Osteocyte (in vitro differentiated cells): Measurements from ENCODE around the gene NYAP2. TPM values are rescaled to one million over a fixed set of nuclear protein-coding genes. Genes with fewer than 3 reads are reported as not detected.

Experiments used
- DNase-seq: peaks from one replicate; pipeline ENCODE4 v3.0.0; 2021; ENCODE audit warnings: mixed read lengths; ENCODE audit not compliant: unreplicated experiment; ENCODE audit errors: extremely low spot score
- H3K27ac Mint-ChIP-seq: one replicate; pipeline ENCODE4 v1.8.0; 2021; ENCODE audit warnings: mild to moderate bottlenecking, mixed read lengths; ENCODE audit not compliant: unreplicated experiment
- H3K27me3 Mint-ChIP-seq: one replicate; pipeline ENCODE4 v1.8.0; 2021; ENCODE audit warnings: mixed read lengths; ENCODE audit not compliant: unreplicated experiment
- H3K36me3 Mint-ChIP-seq: one replicate; pipeline ENCODE4 v1.8.0; 2021; ENCODE audit warnings: mixed read lengths; ENCODE audit not compliant: unreplicated experiment
- H3K4me1 Mint-ChIP-seq: one replicate; pipeline ENCODE4 v1.8.0; 2021; ENCODE audit warnings: mixed read lengths; ENCODE audit not compliant: unreplicated experiment
- H3K4me3 Mint-ChIP-seq: one replicate; pipeline ENCODE4 v1.8.0; 2021; ENCODE audit warnings: mild to moderate bottlenecking, moderate library complexity, mixed read lengths; ENCODE audit not compliant: unreplicated experiment
- H3K9me3 Mint-ChIP-seq: one replicate; pipeline ENCODE4 v1.8.0; 2021; ENCODE audit warnings: mixed read lengths; ENCODE audit not compliant: unreplicated experiment
- total RNA-seq: library from RNA; stranded (reverse); gene quantifications from 2 replicates; pipeline ENCODE4 v1.2.1, GENCODE V29; 2021
- TF ChIP-seq, protein P1 (sequence below): fragments of 200-600 bp; sonication (generic); IDR thresholded peaks from 2 replicates; pipeline ENCODE4 v1.5.0; 2021; ENCODE audit warnings: antibody characterized with exemption, mild to moderate bottlenecking, moderate library complexity

The NYAP2 gene
- total RNA-seq, 1 donor from 2014 or later = not detected

DNA sequence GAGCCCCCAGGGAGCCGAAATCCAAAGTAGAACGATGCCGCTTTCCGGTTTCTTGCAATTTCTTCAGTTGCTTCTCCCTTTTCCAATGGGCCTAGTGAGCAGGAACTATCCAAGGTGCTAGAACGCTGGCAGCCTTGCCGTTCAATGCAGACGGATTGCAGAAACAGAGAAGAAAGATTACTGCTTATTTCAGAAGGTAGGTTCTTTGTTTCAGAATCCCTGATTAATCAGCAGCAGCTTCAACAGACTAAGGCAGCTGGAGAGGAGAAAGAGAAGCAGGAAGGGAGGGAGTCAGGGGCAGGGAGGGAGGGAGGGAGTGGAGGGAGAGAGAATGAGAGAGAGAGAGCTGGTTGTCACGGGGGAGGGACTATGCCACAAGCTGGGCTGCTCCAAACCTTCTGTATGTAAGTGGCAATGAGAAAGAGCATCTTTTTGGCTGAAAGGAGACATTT lies 576 bp downstream of the NYAP2 start:
- DNase-seq = no peak
- no peaks in the 10 kb centered on the region for H3K4me1 Mint-ChIP-seq
- TF ChIP-seq, protein P1, sequence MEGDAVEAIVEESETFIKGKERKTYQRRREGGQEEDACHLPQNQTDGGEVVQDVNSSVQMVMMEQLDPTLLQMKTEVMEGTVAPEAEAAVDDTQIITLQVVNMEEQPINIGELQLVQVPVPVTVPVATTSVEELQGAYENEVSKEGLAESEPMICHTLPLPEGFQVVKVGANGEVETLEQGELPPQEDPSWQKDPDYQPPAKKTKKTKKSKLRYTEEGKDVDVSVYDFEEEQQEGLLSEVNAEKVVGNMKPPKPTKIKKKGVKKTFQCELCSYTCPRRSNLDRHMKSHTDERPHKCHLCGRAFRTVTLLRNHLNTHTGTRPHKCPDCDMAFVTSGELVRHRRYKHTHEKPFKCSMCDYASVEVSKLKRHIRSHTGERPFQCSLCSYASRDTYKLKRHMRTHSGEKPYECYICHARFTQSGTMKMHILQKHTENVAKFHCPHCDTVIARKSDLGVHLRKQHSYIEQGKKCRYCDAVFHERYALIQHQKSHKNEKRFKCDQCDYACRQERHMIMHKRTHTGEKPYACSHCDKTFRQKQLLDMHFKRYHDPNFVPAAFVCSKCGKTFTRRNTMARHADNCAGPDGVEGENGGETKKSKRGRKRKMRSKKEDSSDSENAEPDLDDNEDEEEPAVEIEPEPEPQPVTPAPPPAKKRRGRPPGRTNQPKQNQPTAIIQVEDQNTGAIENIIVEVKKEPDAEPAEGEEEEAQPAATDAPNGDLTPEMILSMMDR = no peak
- H3K9me3 Mint-ChIP-seq = no peaks in the 10 kb centered on the region
- no peak overlapping the region for H3K4me3 Mint-ChIP-seq
- peaks cover 34% of the 10 kb centered on the region for H3K27me3 Mint-ChIP-seq
- H3K36me3 Mint-ChIP-seq = no peaks in the 10 kb centered on the region
- no peak overlapping the region for H3K27ac Mint-ChIP-seq

GRCh38 chr2:225400546-225401400 lies 1.3 kb downstream of the NYAP2 start:
- no peaks in the 10 kb centered on the region for H3K36me3 Mint-ChIP-seq
- peaks cover 34% of the 10 kb centered on the region for H3K27me3 Mint-ChIP-seq
- no peak overlapping the region for H3K4me3 Mint-ChIP-seq
- DNase-seq = no peak
- H3K4me1 Mint-ChIP-seq = no peaks in the 10 kb centered on the region
- no peaks in the 10 kb centered on the region for H3K9me3 Mint-ChIP-seq
- H3K27ac Mint-ChIP-seq = no peak overlapping the region
- TF ChIP-seq, protein P1 = no peak

DNA sequence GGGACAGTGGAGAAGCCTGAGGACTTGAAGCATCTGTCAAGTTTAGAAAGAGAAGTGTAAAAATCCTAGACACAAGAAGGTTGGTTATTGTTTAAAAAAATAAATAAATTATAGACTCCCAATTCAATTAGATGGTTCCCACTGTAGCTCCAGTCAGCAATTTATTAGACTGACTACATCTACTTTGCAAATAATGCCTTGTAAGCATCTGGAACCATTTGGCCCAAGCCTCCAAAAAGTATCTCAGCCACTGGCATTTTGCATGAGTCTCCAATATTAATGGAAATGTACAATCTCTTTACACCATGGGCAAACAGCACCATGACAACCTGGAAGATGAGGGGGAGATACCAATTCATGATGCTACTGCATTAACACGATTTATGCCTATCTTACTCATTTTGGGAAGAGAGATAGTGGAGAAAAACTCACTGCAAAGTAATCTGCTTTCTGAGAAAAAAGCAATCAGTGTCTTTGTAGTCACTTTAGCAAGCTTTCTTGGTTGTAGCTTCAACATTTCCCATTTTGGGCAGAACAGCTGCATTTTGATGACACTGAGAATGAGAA lies 2.8 kb downstream of the NYAP2 start:
- DNase-seq = no peak
- Mint-ChIP-seq H3K4me3 (no peak overlapping the region), H3K27ac (no peak overlapping the region), H3K4me1 (no peaks in the 10 kb centered on the region), H3K27me3 (peaks cover 33% of the 10 kb centered on the region), H3K36me3 (no peaks in the 10 kb centered on the region), H3K9me3 (no peaks in the 10 kb centered on the region)
- TF ChIP-seq, protein P1 = no peak

GRCh38 chr2:225411452-225411851 lies 11.9 kb downstream of the NYAP2 start:
- no peak for DNase-seq
- H3K4me3 Mint-ChIP-seq = no peak overlapping the region
- peaks cover 14% of the 10 kb centered on the region for H3K27me3 Mint-ChIP-seq
- H3K36me3 Mint-ChIP-seq = no peaks in the 10 kb centered on the region
- H3K4me1 Mint-ChIP-seq = no peaks in the 10 kb centered on the region
- TF ChIP-seq, protein P1 = no peak
- H3K9me3 Mint-ChIP-seq = no peaks in the 10 kb centered on the region
- no peak overlapping the region for H3K27ac Mint-ChIP-seq

DNA sequence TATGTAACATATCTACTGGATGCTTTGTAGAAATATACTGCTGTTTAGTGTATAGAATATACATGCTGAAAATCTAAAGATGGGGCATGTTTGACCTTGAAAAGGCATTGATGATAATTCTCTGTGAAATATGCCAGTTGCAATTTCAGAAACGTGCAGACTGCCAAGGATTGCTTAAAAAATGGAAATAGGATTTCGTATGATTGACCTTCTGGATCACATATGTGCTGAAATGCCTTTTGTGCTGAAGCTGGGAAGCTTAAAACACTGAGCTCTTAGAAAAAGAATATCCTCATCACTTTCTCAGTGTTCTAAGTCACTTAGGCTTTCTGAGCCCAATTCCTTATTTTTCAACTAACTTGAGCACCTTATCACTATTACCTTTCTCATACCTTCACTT lies 14.3 kb downstream of the NYAP2 start:
- DNase-seq = no peak
- Mint-ChIP-seq H3K4me1 (no peaks in the 10 kb centered on the region), H3K36me3 (no peaks in the 10 kb centered on the region), H3K27me3 (peaks cover 18% of the 10 kb centered on the region), H3K27ac (no peak overlapping the region), H3K4me3 (no peak overlapping the region), H3K9me3 (no peaks in the 10 kb centered on the region)
- TF ChIP-seq, protein P1 = no peak
